Stimulated activated CD4-positive, alpha-beta T cell treated with anti-CD3 and anti-CD28 coated beads, Interleukin-4, amount 100 ng/mL, for 48 hours (primary cell): ENCODE measurements around the gene CTSE.
A peak's percentile ranks its signal among the peaks of the same experiment; 100 is the strongest.

Experiments
- DNase-seq, 2 donors: peaks; one replicate each; pipeline ENCODE4 v3.0.0-alpha.2; 2020; ENCODE audit warnings: low read depth in 2 of 2

The CTSE gene

GRCh38 chr1:205991237-205991636 lies 32.5 kb downstream of the CTSE start:
- no peak for DNase-seq

- no peak for DNase-seq
Measured at GRCh38 chr1:205990226-205990625, 33.5 kb downstream of the CTSE start.

GRCh38 chr1:205989786-205990185 lies 33.9 kb downstream of the CTSE start:
- no peak for DNase-seq

- no peak for DNase-seq
Measured at GRCh38 chr1:205988585-205988995, 35.1 kb downstream of the CTSE start.

GRCh38 chr1:205986861-205987260 lies 36.8 kb downstream of the CTSE start:
- DNase-seq: no peak

- DNase-seq: no peak
Measured at GRCh38 chr1:205986292-205986691, 37.4 kb downstream of the CTSE start.

GRCh38 chr1:205985330-205986005 lies 38.2 kb downstream of the CTSE start:
- no peak for DNase-seq

- DNase-seq: peak in 1 of 2 donors; percentile 22
Measured at GRCh38 chr1:205983925-205984725, 39.6 kb downstream of the CTSE start.

GRCh38 chr1:205981257-205981656 lies 42.4 kb downstream of the CTSE start:
- no peak for DNase-seq

- DNase-seq: no peak
Measured at GRCh38 chr1:205980237-205980870, 43.3 kb downstream of the CTSE start.

- no peak for DNase-seq
Measured at GRCh38 chr1:205979301-205979700, 44.4 kb downstream of the CTSE start.

GRCh38 chr1:205978676-205979075 lies 45.0 kb downstream of the CTSE start:
- DNase-seq: no peak

- peak; percentile 68 to 77 for DNase-seq
Measured at GRCh38 chr1:205977402-205978014, 46.2 kb downstream of the CTSE start.

- DNase-seq: no peak
Measured at GRCh38 chr1:205976708-205977401, 46.8 kb downstream of the CTSE start.

GRCh38 chr1:205976036-205976435 lies 47.7 kb downstream of the CTSE start:
- no peak for DNase-seq

- DNase-seq: no peak
Measured at GRCh38 chr1:205975387-205975998, 48.2 kb downstream of the CTSE start.

- no peak for DNase-seq
Measured at GRCh38 chr1:205974712-205975111, 49.0 kb downstream of the CTSE start.

- no peak for DNase-seq
Measured at GRCh38 chr1:205973377-205974232, 50.1 kb downstream of the CTSE start.

- DNase-seq: no peak
Measured at GRCh38 chr1:205972491-205973168, 51.1 kb downstream of the CTSE start.

GRCh38 chr1:205972081-205972480 lies 51.6 kb downstream of the CTSE start:
- no peak for DNase-seq
